MM.1S (cell line): Measurements from ENCODE around the gene ZNF550.

Experiments
- CTCF ChIP-seq: fragments of 300-600 bp; sonication (generic); IDR thresholded peaks from 2 replicates; pipeline ENCODE4 v1.5.1; 2016; ENCODE audit warnings: antibody characterized with exemption, low read length, mixed read lengths
- EZH2 ChIP-seq: fragments of 300-600 bp; sonication (generic); optimal IDR thresholded peaks from 2 replicates; pipeline ENCODE3; 2017; ENCODE audit warnings: low read depth, mild to moderate bottlenecking, antibody characterized with exemption, low read length, mixed read lengths

GRCh38 chr19:57606931-57607330, 47.3 kb upstream of the ZNF550 start:
- TF ChIP-seq EZH2 (no peak), CTCF (no peak)
